ENCODE measurements around the gene CTDNEP1. TPM values are rescaled to one million over a fixed set of nuclear protein-coding genes. Genes with fewer than 3 reads are reported as not detected.
A peak's percentile ranks its signal among the peaks of the same experiment; 100 is the strongest.

The CTDNEP1 gene
- total RNA-seq, 1 experiment from 2014 or later = 132 TPM

GRCh38 chr17:7218166-7218565 is 33.4 kb downstream of the CTDNEP1 start:
- DNase-seq (ENCODE audit: low read depth, low spot score) = no peak
- intact Hi-C loops (cut with micrococcal nuclease; ENCODE audit: unreplicated experiment) = no loop called here
- Histone ChIP-seq H3K9me3 (ENCODE audit: control insufficient read depth, insufficient read depth, low read depth, low read length) (no peaks in the 10 kb centered on the region), H3K36me3 (ENCODE audit: control insufficient read depth, insufficient read depth, low read length) (peaks cover 5% of the 10 kb centered on the region; the same call in 1 of the 2 replicates), H3K27me3 (ENCODE audit: control insufficient read depth, insufficient read depth, low read length) (no peaks in the 10 kb centered on the region), H3K4me3 (ENCODE audit: low read depth in 2 of 2, low read length in 2 of 2) (peak overlapping the region; percentile 14 to 46), H3K4me1 (ENCODE audit: control insufficient read depth, insufficient read depth, low read length) (peaks cover 44% of the 10 kb centered on the region), H3K27ac (ENCODE audit: low read length) (peak overlapping the region; percentile 95)
- ChIA-PET CTCF (no interaction called here), POLR2A (no interaction called here)
- no peak for ATAC-seq
- TF ChIP-seq REST (IDR thresholded peaks at IDR 0.05; ENCODE audit: insufficient read depth in 1 of 2, low read depth in 2 of 2, low read length in 1 of 2) = no peak
- TF ChIP-seq CTCF (IDR thresholded peaks at IDR 0.05) = no peak
- BruUV-seq (replicated peaks) = no TSS peak
- in situ Hi-C loops (cut with HindIII; ENCODE audit: low pct_unique_long_range_greater_than_20kb, low sequenced_read_pairs) = no loop called here

- Histone ChIP-seq H3K4me3 (ENCODE audit: low read depth in 2 of 2, low read length in 2 of 2) (peak overlapping the region; percentile 53 to 67), H3K27ac (ENCODE audit: low read length) (peak overlapping the region; percentile 95), H3K4me1 (ENCODE audit: control insufficient read depth, insufficient read depth, low read length) (peaks cover 40% of the 10 kb centered on the region), H3K36me3 (ENCODE audit: control insufficient read depth, insufficient read depth, low read length) (peaks cover 5% of the 10 kb centered on the region; the same call in 1 of the 2 replicates), H3K9me3 (ENCODE audit: control insufficient read depth, insufficient read depth, low read depth, low read length) (no peaks in the 10 kb centered on the region), H3K27me3 (ENCODE audit: control insufficient read depth, insufficient read depth, low read length) (no peaks in the 10 kb centered on the region)
- ChIA-PET POLR2A (interaction anchor here (0.5 to 0.7 kb wide), 2 partner anchors 20 to 95 kb away, joined by 4 to 6 read pairs; no protein-coding TSS in a partner anchor), CTCF (interaction anchor here (0.7 kb wide), 1 partner anchor 135 kb away, joined by 3 read pairs; no protein-coding TSS in a partner anchor)
- no peak for ATAC-seq
- no peak for DNase-seq (ENCODE audit: low read depth, low spot score)
- no peak for TF ChIP-seq TCF7L2 (IDR thresholded peaks at IDR 0.05; ENCODE audit: low read depth, low read length)
- no peak for TF ChIP-seq SIN3A (IDR thresholded peaks at IDR 0.05; ENCODE audit: borderline replicate concordance, insufficient read depth, low read depth, low read length)
- no peak for TF ChIP-seq POLR2AphosphoS5 (IDR thresholded peaks at IDR 0.05; ENCODE audit: low read depth, low read length)
- no peak for TF ChIP-seq CTCF (IDR thresholded peaks at IDR 0.05)
- no peak for TF ChIP-seq REST (IDR thresholded peaks at IDR 0.05; ENCODE audit: insufficient read depth in 1 of 2, low read depth in 2 of 2, low read length in 1 of 2)
- no TSS peak for BruUV-seq (replicated peaks)
- in situ Hi-C loops (cut with HindIII; ENCODE audit: low pct_unique_long_range_greater_than_20kb, low sequenced_read_pairs) = no loop called here
- intact Hi-C loops (cut with micrococcal nuclease; ENCODE audit: unreplicated experiment) = no loop called here
Observed at GRCh38 chr17:7217113-7217987, 34.2 kb downstream of the CTDNEP1 start.
